HG03521 (cell line): ENCODE results near the gene SERBP1.
"Not testable (repeated sequence)": the region's sequence is repeated elsewhere in the genome, so short reads cannot be mapped to it uniquely, and the experiment has no call there.

Source experiments
- ATAC-seq: cut with Tn5 transposase; IDR thresholded peaks from one replicate; pipeline ENCODE4 v1.9.1; 2021; ENCODE audit warnings: mild to moderate bottlenecking, moderate library complexity; ENCODE audit not compliant: unreplicated experiment

SERBP1 gene

DNA sequence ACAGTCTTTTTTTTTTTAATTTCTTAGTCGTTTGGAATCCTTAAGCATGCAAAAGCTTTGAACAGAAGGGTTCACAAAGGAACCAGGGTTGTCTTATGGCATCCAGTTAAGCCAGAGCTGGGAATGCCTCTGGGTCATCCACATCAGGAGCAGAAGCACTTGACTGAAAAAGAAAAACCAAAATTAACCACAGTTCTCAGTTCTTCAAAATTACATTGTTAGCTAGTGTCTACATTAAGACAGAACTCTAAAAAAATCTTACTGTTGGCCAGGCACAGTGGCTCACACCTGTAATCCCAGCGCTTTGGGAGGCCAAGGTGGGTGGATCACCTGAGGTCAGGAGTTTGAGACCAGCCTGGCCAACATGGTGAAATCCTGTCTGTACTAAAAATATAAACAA is 17.1 kb downstream of the SERBP1 start:
- not testable (repeated sequence) for ATAC-seq

- no peak for ATAC-seq
Observed at GRCh38 chr1:67408148-67408547, 22.1 kb downstream of the SERBP1 start.

- no peak for ATAC-seq
Observed at GRCh38 chr1:67407498-67407897, 22.7 kb downstream of the SERBP1 start.

DNA sequence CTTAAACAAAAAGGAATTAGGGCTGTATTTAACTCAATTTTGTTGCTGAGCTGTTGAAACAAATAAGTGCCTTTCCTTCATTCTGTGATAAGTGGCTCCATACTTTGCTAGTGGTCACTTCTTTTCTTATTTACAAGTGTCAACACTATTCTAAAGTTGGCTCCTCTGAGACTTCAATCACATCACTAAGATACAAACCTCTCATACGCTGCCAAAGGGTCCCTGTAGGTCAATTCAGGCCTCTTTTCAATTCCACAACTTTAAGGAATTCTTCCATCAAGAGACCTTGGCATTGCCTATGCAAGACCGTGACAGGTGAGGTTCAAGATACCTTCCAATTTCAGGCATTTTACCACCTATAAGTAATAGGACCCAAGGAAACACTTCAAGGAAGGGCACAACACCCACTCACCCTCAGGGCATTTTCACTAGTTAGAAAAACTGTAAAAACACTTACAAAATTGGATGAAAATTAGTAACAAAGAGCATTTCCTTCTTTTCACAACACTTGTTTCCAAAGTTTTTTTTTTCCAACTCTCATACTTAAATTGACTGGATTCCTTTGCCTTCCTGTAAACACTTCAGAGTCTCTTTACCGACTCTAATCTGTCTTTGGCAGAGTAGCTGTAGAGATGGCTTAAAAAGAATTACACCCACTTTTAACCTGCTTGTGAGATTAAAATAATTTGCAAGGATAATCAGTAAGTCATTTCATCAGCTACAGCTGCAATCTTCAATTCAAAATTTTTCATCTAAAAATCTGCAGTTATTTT is 24.5 kb downstream of the SERBP1 start:
- ATAC-seq = no peak

- no peak for ATAC-seq
Observed at GRCh38 chr1:67404212-67404620, 26.0 kb downstream of the SERBP1 start.

DNA sequence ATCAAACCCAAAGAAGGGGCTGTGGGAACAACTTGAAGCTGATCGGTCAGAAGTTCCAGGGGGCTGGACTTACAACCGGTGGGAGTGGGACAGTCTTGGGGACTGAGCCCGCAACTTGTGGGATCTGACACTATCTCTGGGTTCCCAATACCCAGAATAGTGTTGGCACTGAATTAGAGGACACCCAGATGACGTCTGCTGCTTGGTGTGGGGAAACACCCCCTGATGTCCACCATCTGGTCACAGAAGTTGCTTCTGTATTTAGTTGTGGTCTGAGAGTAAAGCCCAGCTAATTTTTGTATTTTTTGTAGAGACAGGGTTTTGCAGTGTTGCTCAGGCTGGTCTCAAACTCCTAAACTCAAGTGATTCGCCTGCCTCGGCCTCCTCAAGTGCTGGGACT is 28.8 kb downstream of the SERBP1 start:
- ATAC-seq = no peak

GRCh38 chr1:67400029-67400786 is 30.0 kb downstream of the SERBP1 start:
- ATAC-seq = not testable (repeated sequence)

- no peak for ATAC-seq
Observed at GRCh38 chr1:67399199-67399993, 30.8 kb downstream of the SERBP1 start.

DNA sequence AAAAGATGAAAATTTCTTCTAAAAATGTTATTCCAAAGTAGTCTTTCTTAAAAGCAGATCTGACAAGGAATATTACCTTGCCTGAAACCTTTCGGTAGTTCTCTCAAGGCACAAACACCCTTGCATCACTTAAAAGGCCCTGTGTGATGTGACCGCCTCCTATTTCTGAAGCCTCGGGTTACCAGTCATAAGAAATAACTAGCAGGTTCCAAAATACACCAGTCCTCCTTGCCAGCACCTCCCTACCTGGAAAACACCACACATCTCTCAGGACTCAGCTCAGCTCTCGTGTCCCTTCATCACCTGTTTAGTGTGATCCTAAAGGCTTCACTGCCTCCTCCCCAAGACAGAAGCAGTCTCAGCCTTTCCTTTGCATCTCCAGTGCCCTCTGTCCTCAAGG is 35.7 kb downstream of the SERBP1 start:
- no peak for ATAC-seq

DNA sequence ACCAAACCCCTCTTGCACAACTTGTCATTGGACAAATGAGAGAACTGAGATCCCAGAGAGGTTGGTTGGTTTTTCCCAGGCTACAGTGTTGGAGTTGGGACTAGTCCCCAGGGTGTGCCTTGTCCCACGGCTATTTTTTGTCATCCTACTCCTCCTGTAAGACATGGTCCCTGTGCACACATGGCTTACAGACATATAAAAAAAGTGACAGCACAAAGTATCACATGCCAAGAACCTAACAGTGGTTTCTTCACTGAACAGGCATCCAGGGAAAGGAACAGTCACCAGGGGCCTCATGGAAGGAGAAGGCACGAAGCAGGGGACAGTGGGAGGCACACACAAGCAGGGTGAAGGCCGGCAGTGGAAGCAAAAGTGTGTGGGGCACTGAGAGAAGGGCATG is 36.5 kb downstream of the SERBP1 start:
- ATAC-seq = no peak

GRCh38 chr1:67393240-67393639 is 37.0 kb downstream of the SERBP1 start:
- no peak for ATAC-seq

DNA sequence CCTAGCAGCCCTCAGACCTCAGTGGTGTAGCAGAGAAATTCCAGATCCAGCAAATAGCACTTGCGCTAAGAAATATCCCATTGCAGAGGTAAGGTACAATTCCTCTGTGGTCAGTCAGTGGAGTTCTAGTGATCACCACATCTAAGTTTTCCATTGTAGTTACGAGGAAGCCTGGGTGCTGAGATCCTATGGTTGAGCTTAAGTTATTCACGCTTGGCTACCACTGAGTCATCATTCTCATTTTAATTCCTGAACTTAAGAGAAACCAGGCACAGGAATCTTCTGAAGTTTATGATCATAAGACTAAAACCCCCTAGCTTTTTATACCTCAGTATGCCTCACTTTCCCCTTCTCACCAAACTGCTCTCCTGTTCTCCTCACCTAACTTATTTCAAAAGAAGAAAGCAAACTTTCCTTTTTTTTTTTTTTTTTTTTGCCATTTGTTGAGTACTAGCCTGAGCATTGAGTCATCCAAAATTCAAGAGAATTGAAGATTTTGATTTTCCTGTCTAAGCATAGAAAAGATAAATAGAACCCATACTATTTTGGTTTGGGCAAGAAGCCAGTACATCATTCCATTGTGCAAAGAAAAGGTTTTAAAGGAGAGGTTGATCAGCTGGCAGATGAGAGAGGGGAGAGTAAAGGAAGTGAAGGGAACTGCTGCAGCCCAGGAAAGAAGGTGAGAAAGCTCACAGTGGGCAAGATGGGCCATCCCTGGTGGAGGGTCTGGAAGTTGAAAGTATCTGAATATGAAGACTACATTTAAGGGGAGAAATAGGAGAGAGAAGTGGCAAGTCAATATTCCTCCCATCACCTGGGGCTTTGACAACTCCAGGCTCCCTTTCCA is 39.9 kb downstream of the SERBP1 start:
- ATAC-seq = no peak

- ATAC-seq = no peak
Observed at GRCh38 chr1:67383999-67384638, 46.1 kb downstream of the SERBP1 start.

DNA sequence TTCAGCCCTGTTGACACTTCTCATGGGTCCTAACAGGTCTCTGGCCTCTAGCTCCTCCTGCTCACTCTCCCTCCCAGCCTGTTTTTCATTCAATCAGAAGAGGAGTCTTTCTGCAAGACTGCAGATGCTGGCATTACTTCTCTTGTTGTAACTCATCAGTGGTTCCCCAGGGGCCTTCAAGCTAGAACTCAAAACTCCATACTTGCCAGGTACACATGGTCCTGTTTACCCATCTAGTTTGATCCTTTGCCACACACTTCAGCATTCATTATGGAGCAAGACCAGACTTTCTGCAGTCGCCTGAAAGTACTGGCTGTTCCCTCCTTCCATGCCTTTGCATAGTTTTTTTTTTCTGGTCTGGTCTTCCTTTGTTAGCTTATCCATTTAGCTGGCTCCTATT is 47.9 kb downstream of the SERBP1 start:
- no peak for ATAC-seq

GRCh38 chr1:67381154-67381553 is 49.0 kb downstream of the SERBP1 start:
- ATAC-seq = no peak

DNA sequence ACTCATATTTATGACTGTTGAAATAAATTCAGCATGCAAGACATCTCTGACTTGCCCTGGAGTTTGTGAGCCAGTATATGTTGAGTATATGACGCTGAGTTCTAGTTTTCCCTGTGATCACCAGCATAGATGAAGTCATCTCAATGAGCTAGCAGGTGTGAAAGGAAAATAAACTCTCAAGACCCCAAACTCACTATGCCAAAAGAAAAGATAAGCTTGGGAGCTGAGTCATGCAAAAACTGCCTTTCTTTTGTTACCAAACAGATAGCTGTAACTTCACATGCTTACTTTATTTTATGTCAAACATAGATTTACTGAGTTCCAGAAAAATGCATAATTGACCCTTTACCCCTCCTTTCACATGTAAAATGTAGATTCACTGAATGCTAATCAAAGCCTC is 52.9 kb downstream of the SERBP1 start:
- no peak for ATAC-seq

DNA sequence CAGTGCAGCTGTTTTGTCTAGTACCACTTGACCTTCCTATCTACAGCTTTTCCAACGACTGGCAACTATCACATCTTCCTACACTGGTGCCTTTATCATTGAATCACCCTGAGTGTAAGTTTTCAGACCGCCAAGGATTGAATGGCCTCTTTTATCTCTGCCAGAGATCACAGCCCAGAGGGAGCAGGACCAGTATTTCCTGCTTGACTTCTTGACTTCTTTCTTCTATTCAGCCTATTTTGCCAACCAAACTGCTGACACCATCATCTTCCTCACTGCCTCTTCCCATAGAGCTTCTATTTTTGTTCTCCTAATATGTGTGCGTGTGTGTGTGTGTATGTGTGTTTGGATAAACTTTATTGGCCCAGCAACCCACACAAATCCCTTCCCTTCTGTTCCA is 53.8 kb downstream of the SERBP1 start:
- no peak for ATAC-seq

DNA sequence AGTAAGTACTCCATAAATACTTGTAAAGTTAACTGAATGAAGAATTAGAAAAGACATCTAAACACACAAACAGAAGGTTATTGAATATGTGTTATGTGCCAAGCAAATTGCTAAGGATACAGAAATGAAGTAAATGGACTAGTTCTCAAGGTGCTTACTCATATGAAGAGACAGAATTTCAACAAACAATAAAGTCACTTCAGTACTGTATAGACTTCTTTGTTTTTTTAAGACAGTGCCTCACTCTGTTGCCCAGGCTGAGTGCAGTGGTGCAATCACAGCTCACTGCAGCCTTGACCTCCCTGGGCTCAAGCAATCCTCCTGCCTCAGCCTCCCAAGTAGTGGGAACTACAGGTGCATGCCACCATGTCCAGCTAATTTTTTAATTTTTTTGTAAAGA is 57.3 kb downstream of the SERBP1 start:
- no peak for ATAC-seq

GRCh38 chr1:67372136-67372535 is 58.1 kb downstream of the SERBP1 start:
- no peak for ATAC-seq

GRCh38 chr1:67371681-67372080 is 58.5 kb downstream of the SERBP1 start:
- ATAC-seq = no peak
